Measurements from ENCODE around the gene SETD7. TPM values are rescaled to one million over a fixed set of nuclear protein-coding genes. Genes with fewer than 3 reads are reported as not detected.

The SETD7 gene
- total RNA-seq, 6 experiments from 2014 or later = 61.5 to 86.6 (median 67.9) TPM

- Mint-ChIP-seq H3K27me3 (ENCODE audit: insufficient read depth) (no peaks in the 10 kb centered on the region), H3K4me1 (ENCODE audit: low read depth) (peaks cover 13% of the 10 kb centered on the region), H3K27ac (no peak overlapping the region), H3K36me3 (ENCODE audit: low read depth) (peaks cover 34% of the 10 kb centered on the region), H3K4me3 (no peak overlapping the region), H3K9me3 (no peaks in the 10 kb centered on the region)
- no peak for DNase-seq
- TF ChIP-seq CTCF (IDR thresholded peaks at IDR 0.05) = no peak
Observed at GRCh38 chr4:139540632-139541031, 15.4 kb downstream of the SETD7 start.

DNA sequence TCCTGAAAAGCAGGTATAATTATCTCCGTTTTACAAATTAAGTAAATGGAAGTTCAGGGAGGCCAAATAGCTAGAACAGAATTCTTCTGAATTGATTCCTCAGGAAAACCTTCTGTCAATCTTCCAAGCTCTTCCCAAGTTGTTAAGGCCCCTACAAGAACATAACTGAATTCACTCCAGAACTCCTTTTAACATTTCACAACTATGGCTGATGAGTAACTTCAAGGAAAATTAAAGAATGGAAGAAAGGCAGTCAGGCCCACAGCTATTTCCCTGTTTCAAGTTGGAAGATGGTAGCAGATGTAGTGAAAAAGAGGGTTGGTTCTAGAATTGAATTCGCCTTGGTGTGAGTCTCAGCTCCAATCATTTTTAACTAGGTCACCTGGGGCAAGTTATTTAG is 15.9 kb downstream of the SETD7 start:
- no peak overlapping the region for H3K27ac Mint-ChIP-seq
- peaks cover 32% of the 10 kb centered on the region for H3K36me3 Mint-ChIP-seq (ENCODE audit: low read depth)
- H3K4me3 Mint-ChIP-seq = no peak overlapping the region
- no peaks in the 10 kb centered on the region for H3K9me3 Mint-ChIP-seq
- peaks cover 13% of the 10 kb centered on the region for H3K4me1 Mint-ChIP-seq (ENCODE audit: low read depth)
- no peak for DNase-seq
- no peaks in the 10 kb centered on the region for H3K27me3 Mint-ChIP-seq (ENCODE audit: insufficient read depth)
- TF ChIP-seq CTCF (IDR thresholded peaks at IDR 0.05) = no peak

GRCh38 chr4:139537292-139537691 is 18.7 kb downstream of the SETD7 start:
- H3K9me3 Mint-ChIP-seq = no peaks in the 10 kb centered on the region
- H3K36me3 Mint-ChIP-seq (ENCODE audit: low read depth) = peaks cover 27% of the 10 kb centered on the region
- no peak overlapping the region for H3K27ac Mint-ChIP-seq
- no peak for DNase-seq
- peaks cover 13% of the 10 kb centered on the region for H3K4me1 Mint-ChIP-seq (ENCODE audit: low read depth)
- TF ChIP-seq CTCF (IDR thresholded peaks at IDR 0.05) = no peak
- H3K27me3 Mint-ChIP-seq (ENCODE audit: insufficient read depth) = no peaks in the 10 kb centered on the region; the same call in 1 of the 2 replicates
- no peak overlapping the region for H3K4me3 Mint-ChIP-seq

- Mint-ChIP-seq H3K9me3 (no peaks in the 10 kb centered on the region), H3K27me3 (ENCODE audit: insufficient read depth) (no peaks in the 10 kb centered on the region; the same call in 1 of the 2 replicates), H3K4me1 (ENCODE audit: low read depth) (peaks cover 13% of the 10 kb centered on the region), H3K27ac (no peak overlapping the region), H3K36me3 (ENCODE audit: low read depth) (peaks cover 26% of the 10 kb centered on the region), H3K4me3 (no peak overlapping the region)
- no peak for TF ChIP-seq CTCF (IDR thresholded peaks at IDR 0.05)
- DNase-seq = no peak
Observed at GRCh38 chr4:139535871-139536234, 20.2 kb downstream of the SETD7 start.

GRCh38 chr4:139535228-139535870 is 20.7 kb downstream of the SETD7 start:
- no peak for DNase-seq
- no peak overlapping the region for H3K27ac Mint-ChIP-seq
- peaks cover 9% of the 10 kb centered on the region for H3K4me1 Mint-ChIP-seq (ENCODE audit: low read depth)
- TF ChIP-seq CTCF (IDR thresholded peaks at IDR 0.05) = no peak
- H3K36me3 Mint-ChIP-seq (ENCODE audit: low read depth) = peaks cover 22% of the 10 kb centered on the region
- H3K27me3 Mint-ChIP-seq (ENCODE audit: insufficient read depth) = no peaks in the 10 kb centered on the region; the same call in 1 of the 2 replicates
- no peaks in the 10 kb centered on the region for H3K9me3 Mint-ChIP-seq
- H3K4me3 Mint-ChIP-seq = no peak overlapping the region
